HEK293 (cell line): ENCODE results near the gene TMSB4X.

Experiments used
- CTCF ChIA-PET: fragments of 350-600 bp; formaldehyde crosslinking; extraction: SDS; loops from one replicate; lab custom pipeline; 2021; ENCODE audit warnings: antibody characterized with exemption; lab: Yijun Ruan, JAX
- POLR2A ChIA-PET: fragments of 300-600 bp; formaldehyde crosslinking; extraction: SDS; loops from one replicate; lab custom pipeline; 2020; ENCODE audit warnings: antibody characterized with exemption, inconsistent platforms; lab: Yijun Ruan, JAX
- H3K27ac ChIP-seq: fragments of 200-500 bp; sonication (Bioruptor generic); 2 replicates; pipeline ENCODE4 v1.5.1; 2014; ENCODE audit warnings: low read depth, low read length, control low read depth, inconsistent platforms; ENCODE audit errors: extremely low read depth
- H3K36me3 ChIP-seq, 2 experiments: fragments of 200-500 bp in 1 of 2; sonication (Bioruptor generic) in 1 of 2; 1 replicate in 1 of 2; 2 replicates in 1 of 2; pipeline ENCODE4 v1.5.1; 2014 to 2017; ENCODE audit warnings: inconsistent platforms in 2 of 2, low read length in 2 of 2; ENCODE audit not compliant: control insufficient read depth in 2 of 2, insufficient read depth in 1 of 2
- H3K4me1 ChIP-seq: fragments of 200-500 bp; sonication (Bioruptor generic); 2 replicates; pipeline ENCODE4 v1.5.1; 2014; ENCODE audit warnings: mild to moderate bottlenecking, low read length, inconsistent platforms; ENCODE audit not compliant: control insufficient read depth, insufficient read depth
- H3K4me3 ChIP-seq: 2 replicates; pipeline ENCODE4 v1.5.1; 2011; ENCODE audit warnings: low read depth, mild to moderate bottlenecking, control low read depth, low read length, moderate library complexity
- H3K9me3 ChIP-seq: fragments of 200-500 bp; sonication (Bioruptor generic); 2 replicates; pipeline ENCODE4 v1.5.1; 2014; ENCODE audit warnings: low read depth, low read length, inconsistent platforms; ENCODE audit not compliant: control insufficient read depth, insufficient read depth
- KLF8 ChIP-seq: fragments of 450-650 bp; formaldehyde crosslinking; IDR thresholded peaks from 2 replicates; pipeline ENCODE4 v1.5.1; 2016; ENCODE audit warnings: missing biosample characterization, missing genetic modification characterization
- MYNN ChIP-seq: fragments of 450-650 bp; formaldehyde crosslinking; IDR thresholded peaks from 2 replicates; pipeline ENCODE4 v1.5.1; 2016; ENCODE audit warnings: missing biosample characterization, missing genetic modification characterization, borderline replicate concordance
- ZBTB17 ChIP-seq: fragments of 450-650 bp; formaldehyde crosslinking; IDR thresholded peaks from 2 replicates; pipeline ENCODE4 v1.5.1; 2016; ENCODE audit warnings: missing biosample characterization, missing genetic modification characterization
- ZFP69B ChIP-seq: fragments of 450-650 bp; formaldehyde crosslinking; IDR thresholded peaks from 2 replicates; pipeline ENCODE4 v1.5.1; 2016; ENCODE audit warnings: missing biosample characterization, missing genetic modification characterization
- ZNF174 ChIP-seq: fragments of 450-650 bp; formaldehyde crosslinking; IDR thresholded peaks from 2 replicates; pipeline ENCODE4 v1.5.0; 2017; ENCODE audit warnings: missing biosample characterization, mild to moderate bottlenecking, missing genetic modification characterization
- ZNF202 ChIP-seq: fragments of 450-650 bp; formaldehyde crosslinking; IDR thresholded peaks from 2 replicates; pipeline ENCODE4 v1.5.1; 2016; ENCODE audit warnings: missing biosample characterization, missing genetic modification characterization, borderline replicate concordance
- ZNF248 ChIP-seq: fragments of 450-650 bp; formaldehyde crosslinking; IDR thresholded peaks from 2 replicates; pipeline ENCODE4 v1.5.1; 2017; ENCODE audit warnings: missing biosample characterization, missing genetic modification characterization
- ZNF341 ChIP-seq: fragments of 450-650 bp; formaldehyde crosslinking; IDR thresholded peaks from 2 replicates; pipeline ENCODE4; 2016; ENCODE audit warnings: low read depth, missing biosample characterization, missing genetic modification characterization
- ZNF571 ChIP-seq: fragments of 450-650 bp; formaldehyde crosslinking; IDR thresholded peaks from 2 replicates; pipeline ENCODE4 v1.5.0; 2017; ENCODE audit warnings: missing biosample characterization, missing genetic modification characterization
- ZNF600 ChIP-seq: fragments of 450-650 bp; formaldehyde crosslinking; IDR thresholded peaks from 2 replicates; pipeline ENCODE4 v1.5.1; 2016; ENCODE audit warnings: missing biosample characterization, missing genetic modification characterization
- ZNF707 ChIP-seq: fragments of 450-650 bp; formaldehyde crosslinking; IDR thresholded peaks from 2 replicates; pipeline ENCODE4 v1.5.1; 2016; ENCODE audit warnings: missing biosample characterization, missing genetic modification characterization
- TF ChIP-seq, protein P1 (sequence below): fragments of 450-650 bp; formaldehyde crosslinking; conservative IDR thresholded peaks from 2 replicates; pipeline ENCODE4 v1.5.1; 2016; ENCODE audit warnings: low read depth, missing biosample characterization, missing genetic modification characterization
- TF ChIP-seq, protein P2 (sequence below): fragments of 450-650 bp; formaldehyde crosslinking; IDR thresholded peaks from 2 replicates; pipeline ENCODE4 v1.5.1; 2016; ENCODE audit warnings: missing biosample characterization, missing genetic modification characterization

TMSB4X gene

DNA sequence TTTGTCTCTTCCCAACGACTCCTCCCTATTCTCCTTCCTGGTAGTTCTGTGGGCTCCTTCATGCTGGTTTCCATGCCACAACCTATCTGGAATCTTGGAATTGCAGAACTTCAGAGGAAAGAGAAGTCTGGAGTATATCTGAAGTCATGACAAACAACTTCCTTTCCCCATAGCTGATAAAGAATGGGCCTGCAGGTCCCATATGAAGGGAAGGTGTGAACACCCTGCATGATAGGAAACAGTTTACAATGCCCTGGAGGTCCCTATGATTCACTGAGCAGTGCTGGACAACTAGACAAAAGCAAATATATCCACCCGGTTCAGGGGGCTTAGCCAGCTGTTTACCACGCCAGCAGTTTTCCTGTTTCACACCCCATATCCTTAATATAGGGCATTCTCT lies 50.1 kb downstream of the TMSB4X start:
- no peak overlapping the region for H3K27ac ChIP-seq
- no peak overlapping the region for H3K4me3 ChIP-seq
- ChIA-PET CTCF (interaction anchor here (0.7 to 3.2 kb wide), 2 partner anchors 78 to 86 kb away, joined by 4 to 10 read pairs; no protein-coding TSS in a partner anchor), POLR2A (no interaction called here)
- peaks cover 15% of the 10 kb centered on the region for H3K4me1 ChIP-seq
- no peaks in the 10 kb centered on the region for H3K9me3 ChIP-seq
- H3K36me3 ChIP-seq, result no peaks in the 10 kb centered on the region
- TF ChIP-seq, protein P1, sequence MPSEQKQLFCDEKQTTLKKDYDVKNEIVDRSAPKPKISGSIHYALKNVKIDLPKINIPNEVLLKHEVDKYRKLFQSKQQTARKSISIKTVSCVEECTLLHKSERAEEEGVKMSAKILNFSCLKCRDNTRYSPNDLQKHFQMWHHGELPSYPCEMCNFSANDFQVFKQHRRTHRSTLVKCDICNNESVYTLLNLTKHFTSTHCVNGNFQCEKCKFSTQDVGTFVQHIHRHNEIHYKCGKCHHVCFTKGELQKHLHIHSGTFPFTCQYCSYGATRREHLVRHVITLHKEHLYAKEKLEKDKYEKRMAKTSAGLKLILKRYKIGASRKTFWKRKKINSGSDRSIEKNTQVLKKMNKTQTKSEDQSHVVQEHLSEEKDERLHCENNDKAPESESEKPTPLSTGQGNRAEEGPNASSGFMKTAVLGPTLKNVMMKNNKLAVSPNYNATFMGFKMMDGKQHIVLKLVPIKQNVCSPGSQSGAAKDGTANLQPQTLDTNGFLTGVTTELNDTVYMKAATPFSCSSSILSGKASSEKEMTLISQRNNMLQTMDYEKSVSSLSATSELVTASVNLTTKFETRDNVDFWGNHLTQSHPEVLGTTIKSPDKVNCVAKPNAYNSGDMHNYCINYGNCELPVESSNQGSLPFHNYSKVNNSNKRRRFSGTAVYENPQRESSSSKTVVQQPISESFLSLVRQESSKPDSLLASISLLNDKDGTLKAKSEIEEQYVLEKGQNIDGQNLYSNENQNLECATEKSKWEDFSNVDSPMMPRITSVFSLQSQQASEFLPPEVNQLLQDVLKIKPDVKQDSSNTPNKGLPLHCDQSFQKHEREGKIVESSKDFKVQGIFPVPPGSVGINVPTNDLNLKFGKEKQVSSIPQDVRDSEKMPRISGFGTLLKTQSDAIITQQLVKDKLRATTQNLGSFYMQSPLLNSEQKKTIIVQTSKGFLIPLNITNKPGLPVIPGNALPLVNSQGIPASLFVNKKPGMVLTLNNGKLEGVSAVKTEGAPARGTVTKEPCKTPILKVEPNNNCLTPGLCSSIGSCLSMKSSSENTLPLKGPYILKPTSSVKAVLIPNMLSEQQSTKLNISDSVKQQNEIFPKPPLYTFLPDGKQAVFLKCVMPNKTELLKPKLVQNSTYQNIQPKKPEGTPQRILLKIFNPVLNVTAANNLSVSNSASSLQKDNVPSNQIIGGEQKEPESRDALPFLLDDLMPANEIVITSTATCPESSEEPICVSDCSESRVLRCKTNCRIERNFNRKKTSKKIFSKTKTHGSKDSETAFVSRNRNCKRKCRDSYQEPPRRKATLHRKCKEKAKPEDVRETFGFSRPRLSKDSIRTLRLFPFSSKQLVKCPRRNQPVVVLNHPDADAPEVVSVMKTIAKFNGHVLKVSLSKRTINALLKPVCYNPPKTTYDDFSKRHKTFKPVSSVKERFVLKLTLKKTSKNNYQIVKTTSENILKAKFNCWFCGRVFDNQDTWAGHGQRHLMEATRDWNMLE (tag by site-specific recombination), result no peak
- TF ChIP-seq, protein P2, sequence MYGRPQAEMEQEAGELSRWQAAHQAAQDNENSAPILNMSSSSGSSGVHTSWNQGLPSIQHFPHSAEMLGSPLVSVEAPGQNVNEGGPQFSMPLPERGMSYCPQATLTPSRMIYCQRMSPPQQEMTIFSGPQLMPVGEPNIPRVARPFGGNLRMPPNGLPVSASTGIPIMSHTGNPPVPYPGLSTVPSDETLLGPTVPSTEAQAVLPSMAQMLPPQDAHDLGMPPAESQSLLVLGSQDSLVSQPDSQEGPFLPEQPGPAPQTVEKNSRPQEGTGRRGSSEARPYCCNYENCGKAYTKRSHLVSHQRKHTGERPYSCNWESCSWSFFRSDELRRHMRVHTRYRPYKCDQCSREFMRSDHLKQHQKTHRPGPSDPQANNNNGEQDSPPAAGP (tag by site-specific recombination), result no peak
- TF ChIP-seq ZNF341 (tag by site-specific recombination) (no peak), ZNF571 (tag by site-specific recombination) (no peak), ZNF707 (tag by site-specific recombination) (no peak), ZBTB17 (tag by site-specific recombination) (no peak), ZFP69B (tag by site-specific recombination) (no peak), MYNN (tag by site-specific recombination) (no peak), ZNF600 (tag by site-specific recombination) (no peak), ZNF202 (tag by site-specific recombination) (no peak), KLF8 (no peak), ZNF174 (tag by site-specific recombination) (no peak), ZNF248 (no peak)
